ENCODE results near the gene UBE2E2.

GRCh38 chr3:23387286-23387918 lies 184.3 kb downstream of the UBE2E2 start:
- no peak for TF ChIP-seq EZH2 (IDR thresholded peaks at IDR 0.05; ENCODE audit: borderline replicate concordance, low read length)
- TF ChIP-seq CTCF (IDR thresholded peaks at IDR 0.05; ENCODE audit: low read length): no peak
